ENCODE measurements around the gene MEIS1.

MEIS1 gene

DNA sequence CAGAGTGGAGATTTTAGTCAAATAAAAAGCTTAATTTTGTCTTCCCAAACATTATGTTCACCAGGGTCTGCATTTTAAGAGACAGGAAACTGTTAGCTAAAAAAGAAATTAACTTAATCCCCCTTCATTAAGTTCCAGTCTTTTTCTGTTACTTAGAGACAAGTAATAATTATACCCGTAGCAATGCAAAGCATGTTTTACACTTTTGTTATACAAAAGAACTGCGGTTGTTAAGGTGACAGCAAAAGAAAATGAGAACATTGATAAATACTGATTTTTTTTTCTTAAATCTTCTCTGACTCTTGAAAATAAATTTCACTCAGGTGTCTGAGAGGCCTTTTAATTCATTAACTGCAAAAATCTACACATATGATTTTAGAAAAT, 101.4 kb downstream of the MEIS1 start:
- H3K9me3 ChIP-seq (ENCODE audit: insufficient read depth, low read depth, low read length) = no peaks in the 10 kb centered on the region
- H4K8ac ChIP-seq (ENCODE audit: low read depth, low read length) = no peak overlapping the region
- H4K12ac ChIP-seq (ENCODE audit: low read depth, low read length) = no peak overlapping the region
- H2AFZ ChIP-seq (ENCODE audit: insufficient read depth, low read length, poor library complexity) = no peak overlapping the region
- no peak overlapping the region for H3K4ac ChIP-seq (ENCODE audit: low read depth, low read length)
- no peak overlapping the region for H3K23ac ChIP-seq (ENCODE audit: low read length)
- no peak overlapping the region for H4K91ac ChIP-seq (ENCODE audit: low read depth, low read length)
- H2AK5ac ChIP-seq (ENCODE audit: low read length) = no peak overlapping the region
- H3K4me2 ChIP-seq (ENCODE audit: low read length) = no peak overlapping the region
- H3K4me1 ChIP-seq (ENCODE audit: control insufficient read depth in 1 of 2, insufficient read depth in 2 of 2, low read length in 2 of 2) = peaks cover 3 to 4% of the 10 kb centered on the region in 2 experiments
- no peak overlapping the region for H2BK12ac ChIP-seq (ENCODE audit: low read length)
- no peak overlapping the region for H2BK5ac ChIP-seq (ENCODE audit: low read depth, low read length, poor library complexity)
- H3K27me3 ChIP-seq (ENCODE audit: insufficient read depth, low read length) = no peaks in the 10 kb centered on the region
- no peak overlapping the region for H3K18ac ChIP-seq (ENCODE audit: low read length)
- H3K14ac ChIP-seq (ENCODE audit: low read length) = no peak overlapping the region
- no peak overlapping the region for H3K27ac ChIP-seq (ENCODE audit: low read depth, low read length)
- no peaks in the 10 kb centered on the region for H3K79me2 ChIP-seq (ENCODE audit: control insufficient read depth, insufficient read depth, low read length, poor library complexity)
- no peak overlapping the region for H2BK120ac ChIP-seq (ENCODE audit: insufficient read depth, low read length, poor library complexity)
- DNase-seq = no peak
- WGBS (ENCODE audit: extremely low coverage, insufficient coverage, insufficient read length) = no CpG with 5 or more reads among the region's 2 CpGs
- peaks cover 6 to 9% of the 10 kb centered on the region in 2 experiments for H3K36me3 ChIP-seq (ENCODE audit: control insufficient read depth in 1 of 2, insufficient read depth in 2 of 2, low read length in 2 of 2)
- no peak overlapping the region for H3K9ac ChIP-seq (ENCODE audit: low read length)
- no peaks in the 10 kb centered on the region for H3K79me1 ChIP-seq (ENCODE audit: low read length)
- H3K4me3 ChIP-seq (ENCODE audit: low read depth, low read length) = no peak overlapping the region

- H2AK5ac ChIP-seq (ENCODE audit: low read length) = no peak overlapping the region
- no peak overlapping the region for H3K4me3 ChIP-seq (ENCODE audit: low read depth, low read length)
- no peak overlapping the region for H3K4me2 ChIP-seq (ENCODE audit: low read length)
- no peak overlapping the region for H3K9ac ChIP-seq (ENCODE audit: low read length)
- H2AFZ ChIP-seq (ENCODE audit: insufficient read depth, low read length, poor library complexity) = no peak overlapping the region
- DNase-seq = no peak
- no peak overlapping the region for H3K14ac ChIP-seq (ENCODE audit: low read length)
- no peak overlapping the region for H4K12ac ChIP-seq (ENCODE audit: low read depth, low read length)
- no peak overlapping the region for H3K4ac ChIP-seq (ENCODE audit: low read depth, low read length)
- peaks cover 2 to 5% of the 10 kb centered on the region in 2 experiments for H3K36me3 ChIP-seq (ENCODE audit: control insufficient read depth in 1 of 2, insufficient read depth in 2 of 2, low read length in 2 of 2)
- H2BK120ac ChIP-seq (ENCODE audit: insufficient read depth, low read length, poor library complexity) = no peak overlapping the region
- no peak overlapping the region for H3K23ac ChIP-seq (ENCODE audit: low read length)
- no CpG with 5 or more reads among the region's 2 CpGs for WGBS (ENCODE audit: extremely low coverage, insufficient coverage, insufficient read length)
- H3K27me3 ChIP-seq (ENCODE audit: insufficient read depth, low read length) = no peaks in the 10 kb centered on the region
- H3K79me2 ChIP-seq (ENCODE audit: control insufficient read depth, insufficient read depth, low read length, poor library complexity) = no peaks in the 10 kb centered on the region
- no peak overlapping the region for H3K18ac ChIP-seq (ENCODE audit: low read length)
- H4K91ac ChIP-seq (ENCODE audit: low read depth, low read length) = no peak overlapping the region
- no peak overlapping the region for H2BK5ac ChIP-seq (ENCODE audit: low read depth, low read length, poor library complexity)
- H3K4me1 ChIP-seq (ENCODE audit: control insufficient read depth in 1 of 2, insufficient read depth in 2 of 2, low read length in 2 of 2) = no peaks in the 10 kb centered on the region
- H3K27ac ChIP-seq (ENCODE audit: low read depth, low read length) = no peak overlapping the region
- H3K79me1 ChIP-seq (ENCODE audit: low read length) = no peaks in the 10 kb centered on the region
- no peak overlapping the region for H2BK12ac ChIP-seq (ENCODE audit: low read length)
- H4K8ac ChIP-seq (ENCODE audit: low read depth, low read length) = no peak overlapping the region
- no peaks in the 10 kb centered on the region for H3K9me3 ChIP-seq (ENCODE audit: insufficient read depth, low read depth, low read length)
Measured at GRCh38 chr2:66536997-66537396, 102.1 kb downstream of the MEIS1 start.

DNA sequence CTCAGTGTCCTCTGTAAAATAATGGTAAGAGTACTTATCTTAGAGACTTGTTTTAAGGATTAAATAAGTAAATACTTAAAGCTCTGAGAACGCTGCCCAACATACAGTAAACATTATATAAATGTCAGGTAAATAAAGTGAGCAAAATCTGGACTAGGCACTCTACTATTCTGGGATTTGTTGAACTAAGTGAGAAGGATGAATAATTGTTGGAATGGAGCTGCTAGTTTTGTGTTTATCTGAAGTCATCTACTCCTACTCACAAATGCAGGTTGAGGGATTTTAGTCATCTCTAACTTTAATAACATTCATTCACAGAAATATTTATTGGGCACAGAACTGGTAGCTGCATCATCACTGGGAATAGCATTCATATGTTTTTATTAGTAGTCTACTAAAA, 103.4 kb downstream of the MEIS1 start:
- H3K79me2 ChIP-seq (ENCODE audit: control insufficient read depth, insufficient read depth, low read length, poor library complexity) = no peaks in the 10 kb centered on the region
- H3K14ac ChIP-seq (ENCODE audit: low read length) = no peak overlapping the region
- H4K91ac ChIP-seq (ENCODE audit: low read depth, low read length) = no peak overlapping the region
- no peak overlapping the region for H3K23ac ChIP-seq (ENCODE audit: low read length)
- H3K9me3 ChIP-seq (ENCODE audit: insufficient read depth, low read depth, low read length) = no peaks in the 10 kb centered on the region
- no peak overlapping the region for H2BK120ac ChIP-seq (ENCODE audit: insufficient read depth, low read length, poor library complexity)
- no peaks in the 10 kb centered on the region for H3K79me1 ChIP-seq (ENCODE audit: low read length)
- H2BK5ac ChIP-seq (ENCODE audit: low read depth, low read length, poor library complexity) = no peak overlapping the region
- no peak overlapping the region for H3K18ac ChIP-seq (ENCODE audit: low read length)
- no peak overlapping the region for H4K12ac ChIP-seq (ENCODE audit: low read depth, low read length)
- H3K27ac ChIP-seq (ENCODE audit: low read depth, low read length) = no peak overlapping the region
- H2AK5ac ChIP-seq (ENCODE audit: low read length) = no peak overlapping the region
- H3K4me1 ChIP-seq (ENCODE audit: control insufficient read depth in 1 of 2, insufficient read depth in 2 of 2, low read length in 2 of 2) = no peaks in the 10 kb centered on the region
- no peak overlapping the region for H2AFZ ChIP-seq (ENCODE audit: insufficient read depth, low read length, poor library complexity)
- H3K9ac ChIP-seq (ENCODE audit: low read length) = no peak overlapping the region
- no peak overlapping the region for H3K4me2 ChIP-seq (ENCODE audit: low read length)
- DNase-seq = no peak
- WGBS (ENCODE audit: extremely low coverage, insufficient coverage, insufficient read length) = no CpG with 5 or more reads among the region's 1 CpG
- no peak overlapping the region for H3K4ac ChIP-seq (ENCODE audit: low read depth, low read length)
- H3K36me3 ChIP-seq (ENCODE audit: control insufficient read depth in 1 of 2, insufficient read depth in 2 of 2, low read length in 2 of 2) = peaks cover 0 to 3% of the 10 kb centered on the region in 2 experiments
- H3K27me3 ChIP-seq (ENCODE audit: insufficient read depth, low read length) = no peaks in the 10 kb centered on the region
- no peak overlapping the region for H3K4me3 ChIP-seq (ENCODE audit: low read depth, low read length)
- H2BK12ac ChIP-seq (ENCODE audit: low read length) = no peak overlapping the region
- H4K8ac ChIP-seq (ENCODE audit: low read depth, low read length) = no peak overlapping the region

- Histone ChIP-seq H3K14ac (ENCODE audit: low read length) (no peak overlapping the region), H3K4me3 (ENCODE audit: low read depth, low read length) (no peak overlapping the region), H3K18ac (ENCODE audit: low read length) (no peak overlapping the region)
Measured at GRCh38 chr2:66539452-66539851, 104.5 kb downstream of the MEIS1 start.

More at GRCh38 chr2:66539452-66539851, 104.5 kb downstream of the MEIS1 start:
- Histone ChIP-seq H3K23ac (ENCODE audit: low read length) (no peak overlapping the region), H3K79me1 (ENCODE audit: low read length) (no peaks in the 10 kb centered on the region), H4K12ac (ENCODE audit: low read depth, low read length) (no peak overlapping the region), H4K8ac (ENCODE audit: low read depth, low read length) (no peak overlapping the region), H2AK5ac (ENCODE audit: low read length) (no peak overlapping the region), H3K9me3 (ENCODE audit: insufficient read depth, low read depth, low read length) (no peaks in the 10 kb centered on the region), H4K91ac (ENCODE audit: low read depth, low read length) (no peak overlapping the region), H3K27me3 (ENCODE audit: insufficient read depth, low read length) (no peaks in the 10 kb centered on the region), H2BK120ac (ENCODE audit: insufficient read depth, low read length, poor library complexity) (no peak overlapping the region), H3K4ac (ENCODE audit: low read depth, low read length) (no peak overlapping the region), H3K4me2 (ENCODE audit: low read length) (no peak overlapping the region), H3K36me3 (ENCODE audit: control insufficient read depth in 1 of 2, insufficient read depth in 2 of 2, low read length in 2 of 2) (peaks cover 0 to 3% of the 10 kb centered on the region in 2 experiments), H3K9ac (ENCODE audit: low read length) (no peak overlapping the region), H2BK5ac (ENCODE audit: low read depth, low read length, poor library complexity) (no peak overlapping the region), H3K27ac (ENCODE audit: low read depth, low read length) (no peak overlapping the region), H3K79me2 (ENCODE audit: control insufficient read depth, insufficient read depth, low read length, poor library complexity) (no peaks in the 10 kb centered on the region), H2AFZ (ENCODE audit: insufficient read depth, low read length, poor library complexity) (no peak overlapping the region), H2BK12ac (ENCODE audit: low read length) (no peak overlapping the region), H3K4me1 (ENCODE audit: control insufficient read depth in 1 of 2, insufficient read depth in 2 of 2, low read length in 2 of 2) (no peaks in the 10 kb centered on the region)
- no CpG with 5 or more reads among the region's 5 CpGs for WGBS (ENCODE audit: extremely low coverage, insufficient coverage, insufficient read length)
- DNase-seq = no peak
